Measurements from ENCODE around the gene DPF3. TPM values are rescaled to one million over a fixed set of nuclear protein-coding genes. Genes with fewer than 3 reads are reported as not detected.

Gene DPF3
- 10 to 100 TPM; 18.9 to 23.3 TPM for total RNA-seq
- long read RNA-seq, full-length matches to known transcripts, result 4 of 6 reads
- long read RNA-seq, partial matches to known transcripts, result 0 of 6 reads
- long read RNA-seq, other reads (novel, unspliced or antisense), result 2 of 6 reads

- ATAC-seq, result peak; percentile 98 to 99
- intact Hi-C loops (cut with DNase I), result loop anchor here in 1 of 2 donors (5.0 to 10.0 kb wide), 3 partner anchors 61 to 179 kb away; no protein-coding TSS in a partner anchor
- peak; percentile 98 for DNase-seq
Observed at GRCh38 chr14:72893636-72894322, at the start of gene DPF3. Gene DPF3 (minus strand): TSS chr14:72894101. CDS start chr14:72894088, 13 bp downstream.

GRCh38 chr14:72942934-72943333, 49.0 kb upstream of the DPF3 start:
- intact Hi-C loops (cut with DNase I), result no loop called here
- DNase-seq, result no peak
- ATAC-seq, result no peak

GRCh38 chr14:72941286-72941985, 47.5 kb upstream of the DPF3 start:
- intact Hi-C loops (cut with DNase I), result no loop called here
- ATAC-seq (no peak), DNase-seq (no peak)

- peak in 1 of 2 donors; percentile 40 for ATAC-seq
- no peak for DNase-seq
- intact Hi-C loops (cut with DNase I), result no loop called here
Observed at GRCh38 chr14:72939630-72940029, 45.7 kb upstream of the DPF3 start.

- no peak for DNase-seq
Observed at GRCh38 chr14:72932893-72933292, 39.0 kb upstream of the DPF3 start.

GRCh38 chr14:72929316-72930080, 35.6 kb upstream of the DPF3 start:
- DNase-seq, result no peak
- intact Hi-C loops (cut with DNase I), result no loop called here
- ATAC-seq, result no peak

More at GRCh38 chr14:72932893-72933292, 39.0 kb upstream of the DPF3 start:
- intact Hi-C loops (cut with DNase I), result no loop called here
- no peak for ATAC-seq

GRCh38 chr14:72928872-72929271, 35.0 kb upstream of the DPF3 start:
- ATAC-seq, result no peak
- no peak for DNase-seq
- intact Hi-C loops (cut with DNase I), result no loop called here

- peak; percentile 97 for DNase-seq
- peak; percentile 98 to 99 for ATAC-seq
- intact Hi-C loops (cut with DNase I), result no loop called here
Observed at GRCh38 chr14:72926292-72927028, 32.6 kb upstream of the DPF3 start, which contains the start of gene DCAF4. Gene DCAF4 (plus strand): TSS chr14:72926464. CDS start chr14:72937979, 11,515 bp downstream.

GRCh38 chr14:72925815-72926291, 32.0 kb upstream of the DPF3 start:
- intact Hi-C loops (cut with DNase I), result no loop called here
- ATAC-seq, result peak; percentile 14 to 47
- DNase-seq, result no peak

GRCh38 chr14:72925171-72925759, 31.4 kb upstream of the DPF3 start:
- ATAC-seq, result no peak
- intact Hi-C loops (cut with DNase I), result no loop called here
- no peak for DNase-seq

GRCh38 chr14:72924337-72924736, 30.4 kb upstream of the DPF3 start:
- ATAC-seq (no peak), DNase-seq (peak; percentile 71)
- intact Hi-C loops (cut with DNase I), result no loop called here

- ATAC-seq, result no peak
- intact Hi-C loops (cut with DNase I), result no loop called here
- DNase-seq, result no peak
Observed at GRCh38 chr14:72921396-72921795, 27.5 kb upstream of the DPF3 start.

- intact Hi-C loops (cut with DNase I), result no loop called here
- no peak for ATAC-seq
- DNase-seq, result no peak
Observed at GRCh38 chr14:72920008-72920407, 26.1 kb upstream of the DPF3 start.

GRCh38 chr14:72917094-72917802, 23.3 kb upstream of the DPF3 start:
- DNase-seq, result no peak
- no peak for ATAC-seq
- intact Hi-C loops (cut with DNase I), result no loop called here

GRCh38 chr14:72916174-72916573, 22.3 kb upstream of the DPF3 start:
- no peak for DNase-seq
- no peak for ATAC-seq
- intact Hi-C loops (cut with DNase I), result no loop called here

GRCh38 chr14:72913809-72914208, 19.9 kb upstream of the DPF3 start:
- intact Hi-C loops (cut with DNase I), result no loop called here
- DNase-seq, result no peak
- ATAC-seq, result no peak

- ATAC-seq (peak; percentile 17 to 78), DNase-seq (no peak)
- intact Hi-C loops (cut with DNase I), result no loop called here
Observed at GRCh38 chr14:72909163-72909562, 15.3 kb upstream of the DPF3 start.

- ATAC-seq (peak; percentile 17 to 79), DNase-seq (no peak)
- intact Hi-C loops (cut with DNase I), result no loop called here
Observed at GRCh38 chr14:72907886-72908285, 14.0 kb upstream of the DPF3 start.

All from left cardiac atrium (tissue), 4 donors.